22Rv1 (cell line): ENCODE measurements around the gene QKI.

Experiments
- ZFX ChIP-seq: fragments of 450-650 bp; IDR thresholded peaks from 2 replicates; pipeline ENCODE4 v1.6.1; 2017; ENCODE audit warnings: antibody characterized with exemption, borderline replicate concordance
- TF ChIP-seq, protein P1 (sequence below): fragments of 450-650 bp; IDR thresholded peaks from 2 replicates; pipeline ENCODE4 v1.5.1; 2017; ENCODE audit warnings: mild to moderate bottlenecking

DNA sequence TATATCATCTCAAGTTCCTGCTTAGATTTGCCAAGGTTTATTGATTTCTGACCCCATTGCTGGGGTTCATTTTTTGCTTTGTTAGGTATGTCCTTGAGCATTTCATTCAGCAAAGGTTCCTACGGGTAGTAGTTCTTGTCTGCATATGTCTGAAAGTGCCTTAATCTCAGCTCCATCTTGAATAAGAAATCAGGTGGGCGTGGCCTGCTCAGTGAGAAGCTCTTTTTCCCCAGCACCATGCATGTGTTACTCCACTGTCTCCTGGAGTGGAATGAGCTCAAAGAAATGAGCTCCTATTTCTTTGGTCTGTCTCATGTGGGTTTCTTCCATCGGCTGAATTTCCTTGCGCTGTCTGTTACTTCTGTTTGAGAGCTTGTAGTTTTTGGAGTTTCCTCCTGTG, 201.9 kb downstream of the QKI start:
- TF ChIP-seq, protein P1, sequence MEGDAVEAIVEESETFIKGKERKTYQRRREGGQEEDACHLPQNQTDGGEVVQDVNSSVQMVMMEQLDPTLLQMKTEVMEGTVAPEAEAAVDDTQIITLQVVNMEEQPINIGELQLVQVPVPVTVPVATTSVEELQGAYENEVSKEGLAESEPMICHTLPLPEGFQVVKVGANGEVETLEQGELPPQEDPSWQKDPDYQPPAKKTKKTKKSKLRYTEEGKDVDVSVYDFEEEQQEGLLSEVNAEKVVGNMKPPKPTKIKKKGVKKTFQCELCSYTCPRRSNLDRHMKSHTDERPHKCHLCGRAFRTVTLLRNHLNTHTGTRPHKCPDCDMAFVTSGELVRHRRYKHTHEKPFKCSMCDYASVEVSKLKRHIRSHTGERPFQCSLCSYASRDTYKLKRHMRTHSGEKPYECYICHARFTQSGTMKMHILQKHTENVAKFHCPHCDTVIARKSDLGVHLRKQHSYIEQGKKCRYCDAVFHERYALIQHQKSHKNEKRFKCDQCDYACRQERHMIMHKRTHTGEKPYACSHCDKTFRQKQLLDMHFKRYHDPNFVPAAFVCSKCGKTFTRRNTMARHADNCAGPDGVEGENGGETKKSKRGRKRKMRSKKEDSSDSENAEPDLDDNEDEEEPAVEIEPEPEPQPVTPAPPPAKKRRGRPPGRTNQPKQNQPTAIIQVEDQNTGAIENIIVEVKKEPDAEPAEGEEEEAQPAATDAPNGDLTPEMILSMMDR: no peak
- no peak for TF ChIP-seq ZFX
